Astrocyte of the spinal cord (primary cell): ENCODE results near the gene CACNA1C.

Experiments used
- DNase-seq: peaks from one replicate; pipeline ENCODE4 v3.0.0; 2011; ENCODE audit warnings: low read depth, low spot score
- H3K4me3 ChIP-seq: 2 replicates; pipeline ENCODE4 v1.5.1; 2011; ENCODE audit warnings: low read depth, mild to moderate bottlenecking, low read length, moderate library complexity
- in situ Hi-C: cut with HindIII; loops from 2 replicates; pipeline ENCODE4 v1.10.0; 2017; ENCODE audit warnings: low sequenced_read_pairs
- TF ChIP-seq, protein P1 (sequence below): IDR thresholded peaks from 2 replicates; pipeline ENCODE4 v1.5.1; 2012; ENCODE audit warnings: low read depth, mild to moderate bottlenecking, low read length, inconsistent platforms

CACNA1C gene

DNA sequence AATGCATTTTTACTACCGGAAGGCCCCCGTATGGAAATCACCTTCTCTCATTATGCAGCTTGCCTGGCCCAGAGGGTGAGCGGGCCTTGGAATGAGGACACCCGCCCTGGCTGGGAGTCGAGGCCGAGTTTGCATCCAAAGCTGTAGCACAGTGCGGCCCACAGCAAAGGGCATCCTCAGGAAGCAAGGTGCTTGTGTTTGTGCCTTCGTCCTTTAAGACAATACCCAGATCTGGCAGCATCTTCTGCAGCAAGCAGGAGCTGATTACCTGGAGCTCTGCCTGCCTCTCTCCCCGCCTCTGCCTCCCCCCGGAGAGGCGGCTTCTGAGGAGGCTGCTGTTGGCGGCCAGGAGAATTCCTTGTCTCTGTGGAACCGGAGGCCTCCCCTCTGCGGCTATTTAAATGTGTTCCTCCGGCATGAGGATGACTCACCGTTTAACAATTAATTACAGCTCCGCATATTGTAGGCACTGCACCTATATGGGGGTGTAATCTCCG, 145.3 kb downstream of the CACNA1C start:
- in situ Hi-C loops: no loop called here
- peak; percentile 76 for DNase-seq
- no peak overlapping the region for H3K4me3 ChIP-seq
- TF ChIP-seq, protein P1, sequence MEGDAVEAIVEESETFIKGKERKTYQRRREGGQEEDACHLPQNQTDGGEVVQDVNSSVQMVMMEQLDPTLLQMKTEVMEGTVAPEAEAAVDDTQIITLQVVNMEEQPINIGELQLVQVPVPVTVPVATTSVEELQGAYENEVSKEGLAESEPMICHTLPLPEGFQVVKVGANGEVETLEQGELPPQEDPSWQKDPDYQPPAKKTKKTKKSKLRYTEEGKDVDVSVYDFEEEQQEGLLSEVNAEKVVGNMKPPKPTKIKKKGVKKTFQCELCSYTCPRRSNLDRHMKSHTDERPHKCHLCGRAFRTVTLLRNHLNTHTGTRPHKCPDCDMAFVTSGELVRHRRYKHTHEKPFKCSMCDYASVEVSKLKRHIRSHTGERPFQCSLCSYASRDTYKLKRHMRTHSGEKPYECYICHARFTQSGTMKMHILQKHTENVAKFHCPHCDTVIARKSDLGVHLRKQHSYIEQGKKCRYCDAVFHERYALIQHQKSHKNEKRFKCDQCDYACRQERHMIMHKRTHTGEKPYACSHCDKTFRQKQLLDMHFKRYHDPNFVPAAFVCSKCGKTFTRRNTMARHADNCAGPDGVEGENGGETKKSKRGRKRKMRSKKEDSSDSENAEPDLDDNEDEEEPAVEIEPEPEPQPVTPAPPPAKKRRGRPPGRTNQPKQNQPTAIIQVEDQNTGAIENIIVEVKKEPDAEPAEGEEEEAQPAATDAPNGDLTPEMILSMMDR: no peak

DNA sequence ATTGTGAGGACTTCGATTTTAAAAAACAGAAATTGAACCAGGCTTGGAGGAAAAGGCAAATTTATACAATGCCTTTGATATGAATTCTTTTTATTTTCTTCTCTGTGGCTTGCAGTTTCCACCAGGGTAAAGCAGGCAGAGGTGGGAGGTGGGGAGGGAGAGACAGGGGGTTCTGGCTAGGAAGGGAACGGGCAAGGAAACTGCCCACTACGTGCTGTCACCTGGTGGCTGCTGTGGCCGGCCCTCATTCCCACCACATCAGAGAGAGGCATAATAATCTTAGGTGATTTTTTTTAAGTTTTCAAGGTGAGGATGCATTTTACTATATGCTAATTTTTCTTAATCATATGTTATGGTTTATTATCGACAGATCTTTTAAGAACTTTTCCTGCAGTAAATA, 145.8 kb downstream of the CACNA1C start:
- TF ChIP-seq, protein P1: no peak
- in situ Hi-C loops: no loop called here
- H3K4me3 ChIP-seq: no peak overlapping the region
- DNase-seq: no peak

GRCh38 chr12:2205996-2206395, 153.2 kb downstream of the CACNA1C start:
- DNase-seq: no peak
- H3K4me3 ChIP-seq: no peak overlapping the region
- TF ChIP-seq, protein P1: no peak
- in situ Hi-C loops: no loop called here

- TF ChIP-seq, protein P1: no peak
- no peak overlapping the region for H3K4me3 ChIP-seq
- DNase-seq: no peak
- in situ Hi-C loops: no loop called here
These were observed 156.2 kb downstream of the CACNA1C start for GRCh38 chr12:2208837-2209635.

GRCh38 chr12:2211119-2211518, 158.3 kb downstream of the CACNA1C start:
- TF ChIP-seq, protein P1: no peak
- in situ Hi-C loops: no loop called here
- no peak overlapping the region for H3K4me3 ChIP-seq
- DNase-seq: no peak

GRCh38 chr12:2212537-2212936, 159.8 kb downstream of the CACNA1C start:
- TF ChIP-seq, protein P1: no peak
- no peak for DNase-seq
- in situ Hi-C loops: no loop called here
- no peak overlapping the region for H3K4me3 ChIP-seq
